A673 (cell line): ENCODE data around the gene LAMA4. TPM values are rescaled to one million over a fixed set of nuclear protein-coding genes. Genes with fewer than 3 reads are reported as not detected.

Experiments used
- BruUV-seq: library from RNA; stranded (reverse); fragments of 400-500 nt; replicated peaks from 2 replicates; lab custom pipeline; 2021; lab: Mats Ljungman, UMichigan
- CTCF ChIA-PET: fragments of 300-600 bp; sonication (Branson Sonifier 250); formaldehyde crosslinking; loops from one replicate; lab custom pipeline; 2022; ENCODE audit warnings: antibody characterized with exemption; lab: Charles Lee
- POLR2A ChIA-PET: fragments of 300-600 bp; sonication (Branson Sonifier 250); formaldehyde crosslinking; loops from one replicate; lab custom pipeline; 2022; ENCODE audit warnings: antibody characterized with exemption; ENCODE audit not compliant: low non-redundant PET; lab: Charles Lee
- DNase-seq: peaks from one replicate; pipeline ENCODE4 v3.0.0-alpha.2; 2015; ENCODE audit warnings: low spot score
- H3K27ac ChIP-seq: fragments of 200-600 bp; sonication (generic); 2 replicates; pipeline ENCODE4 v1.5.1; 2016; ENCODE audit warnings: mixed run types, low read depth, mild to moderate bottlenecking, mixed read lengths, antibody characterized with exemption, low read length; ENCODE audit not compliant: poor library complexity, severe bottlenecking
- H3K27me3 ChIP-seq: fragments of 200-600 bp; sonication (generic); replicated peaks from 2 replicates; pipeline ENCODE4 v1.6.1; 2017; ENCODE audit warnings: mixed run types, low read depth, mild to moderate bottlenecking, mixed read lengths, antibody characterized with exemption, low read length; ENCODE audit not compliant: insufficient read depth, poor library complexity
- H3K36me3 ChIP-seq: fragments of 200-600 bp; sonication (generic); 2 replicates; pipeline ENCODE4 v1.6.1; 2016; ENCODE audit warnings: mixed run types, mild to moderate bottlenecking, mixed read lengths, antibody characterized with exemption, low read length; ENCODE audit not compliant: insufficient read depth, poor library complexity, severe bottlenecking
- H3K4me1 ChIP-seq: fragments of 200-600 bp; sonication (generic); 2 replicates; pipeline ENCODE4 v1.6.1; 2017; ENCODE audit warnings: mixed run types, mild to moderate bottlenecking, mixed read lengths, antibody characterized with exemption, low read length; ENCODE audit not compliant: insufficient read depth, poor library complexity, severe bottlenecking
- H3K4me3 ChIP-seq: fragments of 200-600 bp; sonication (generic); 2 replicates; pipeline ENCODE4 v1.5.1; 2016; ENCODE audit warnings: low read depth, mixed run types, mild to moderate bottlenecking, mixed read lengths, low read length; ENCODE audit not compliant: poor library complexity, severe bottlenecking
- H3K9me3 ChIP-seq: fragments of 200-600 bp; sonication (generic); 2 replicates; pipeline ENCODE4 v1.6.1; 2016; ENCODE audit warnings: mixed run types, low read depth, mild to moderate bottlenecking, mixed read lengths, antibody characterized with exemption, low read length; ENCODE audit not compliant: poor library complexity, severe bottlenecking
- CTCF ChIP-seq: fragments of 300-800, 200-600 bp; sonication (generic); conservative IDR thresholded peaks from 2 replicates; pipeline ENCODE4 v1.5.1; 2017; ENCODE audit warnings: low read depth, mild to moderate bottlenecking, antibody characterized with exemption, low read length, moderate library complexity, mixed read lengths
- EZH2 ChIP-seq: fragments of 200-600 bp; sonication (generic); IDR thresholded peaks from 2 replicates; pipeline ENCODE4 v1.6.1; 2017; ENCODE audit warnings: borderline replicate concordance, low read depth, mild to moderate bottlenecking, mixed read lengths, antibody characterized with exemption, low read length; ENCODE audit not compliant: poor library complexity, severe bottlenecking
- intact Hi-C: fragments of 100-400 bp; cut with micrococcal nuclease; formaldehyde crosslinking; loops from one replicate; pipeline ENCODE4 v1.10.0; 2022; ENCODE audit not compliant: unreplicated experiment
- total RNA-seq: library from RNA; stranded (reverse); gene quantifications from 2 replicates; pipeline ENCODE4 v1.2.3, GENCODE V29; 2021

LAMA4 gene
- total RNA-seq, 1 experiment from 2014 or later, result 1.2 TPM

GRCh38 chr6:112223070-112223861, 31.1 kb downstream of the LAMA4 start:
- no TSS peak for BruUV-seq
- H3K27me3 ChIP-seq, result no peaks in the 10 kb centered on the region
- H3K9me3 ChIP-seq, result no peaks in the 10 kb centered on the region
- intact Hi-C loops, result no loop called here
- no peak overlapping the region for H3K27ac ChIP-seq
- ChIA-PET POLR2A (no interaction called here), CTCF (interaction anchor here (0.6 kb wide), 1 partner anchor 137 kb away, joined by 3 read pairs; no protein-coding TSS in a partner anchor)
- H3K4me1 ChIP-seq, result peaks cover 23% of the 10 kb centered on the region
- H3K4me3 ChIP-seq, result no peak overlapping the region
- no peaks in the 10 kb centered on the region for H3K36me3 ChIP-seq
- TF ChIP-seq CTCF (no peak), EZH2 (no peak)
- no peak for DNase-seq

- no TSS peak for BruUV-seq
- Histone ChIP-seq H3K27me3 (no peaks in the 10 kb centered on the region), H3K27ac (peak overlapping the region; percentile 12), H3K9me3 (no peaks in the 10 kb centered on the region), H3K4me1 (peaks cover 23% of the 10 kb centered on the region), H3K36me3 (no peaks in the 10 kb centered on the region), H3K4me3 (no peak overlapping the region)
- ChIA-PET CTCF (no interaction called here), POLR2A (no interaction called here)
- TF ChIP-seq CTCF, result no peak
- intact Hi-C loops, result no loop called here
- peak; percentile 65 for DNase-seq
Measured at GRCh38 chr6:112221981-112222852, 32.1 kb downstream of the LAMA4 start.

- no peak for TF ChIP-seq CTCF
- no peaks in the 10 kb centered on the region for H3K27me3 ChIP-seq
- peak overlapping the region; percentile 12 for H3K27ac ChIP-seq
- H3K36me3 ChIP-seq, result no peaks in the 10 kb centered on the region
- H3K4me1 ChIP-seq, result peaks cover 23% of the 10 kb centered on the region
- BruUV-seq, result no TSS peak
- no peak for DNase-seq
- intact Hi-C loops, result no loop called here
- ChIA-PET CTCF (no interaction called here), POLR2A (no interaction called here)
- no peak overlapping the region for H3K4me3 ChIP-seq
- H3K9me3 ChIP-seq, result no peaks in the 10 kb centered on the region
Measured at GRCh38 chr6:112221561-112221960, 32.8 kb downstream of the LAMA4 start.
